ENCODE measurements around the gene SREBF1.
A peak's percentile ranks its signal among the peaks of the same experiment; 100 is the strongest.

- TF ChIP-seq CREB1 (CRISPR knock-in tag; IDR thresholded peaks at IDR 0.05; ENCODE audit: low read depth) = no peak
- peak; percentile 94 to 98 for TF ChIP-seq CTCF (conservative IDR thresholded peaks at IDR 0.05; ENCODE audit: low read depth in 2 of 2)
Measured at GRCh38 chr17:17859909-17860765, 23.4 kb upstream of the SREBF1 start.
